Transverse colon (tissue), 4 donors: Measurements from ENCODE around the gene ADGRE1. TPM values are rescaled to one million over a fixed set of nuclear protein-coding genes. Genes with fewer than 3 reads are reported as not detected.
A peak's percentile ranks its signal among the peaks of the same experiment; 100 is the strongest.

Source experiments
- DNase-seq: peaks from one replicate; pipeline ENCODE4 v3.0.0-alpha.2; 2019
- H3K27ac ChIP-seq, 4 donors: fragments of 200-600 bp; sonication (generic); 2 replicates each; pipeline ENCODE4 v1.5.1; 2016 to 2018; ENCODE audit warnings: inconsistent platforms in 4 of 4
- H3K27me3 ChIP-seq: fragments of 200-600 bp; sonication (generic); 2 replicates; pipeline ENCODE4 v1.5.1; 2017; ENCODE audit warnings: inconsistent platforms
- H3K36me3 ChIP-seq, 4 donors: fragments of 200-600 bp; sonication (generic); 2 replicates each; pipeline ENCODE4 v1.5.1; 2017 to 2019; ENCODE audit warnings: inconsistent platforms in 4 of 4
- H3K4me1 ChIP-seq, 4 donors: fragments of 200-600 bp; sonication (generic); 2 replicates each; pipeline ENCODE4 v1.5.1; 2017 to 2020; ENCODE audit warnings: inconsistent platforms in 4 of 4
- H3K4me3 ChIP-seq, 4 donors: fragments of 200-600 bp; sonication (generic); 1 replicate in 1 of 4; 2 replicates in 3 of 4; pipeline versions ENCODE4 v1.5.1 to v1.6.1; 2017 to 2019; ENCODE audit warnings: inconsistent platforms in 4 of 4
- H3K9me3 ChIP-seq, 2 donors: fragments of 200-600 bp; sonication (generic); 2 replicates each; pipeline ENCODE4 v1.5.1; 2017 to 2019; ENCODE audit warnings: inconsistent platforms in 2 of 2
- CTCF ChIP-seq, 5 experiments: fragments of 200-600 bp in 3 of 5; fragments of 450-650 bp in 2 of 5; sonication (generic) in 3 of 5; IDR thresholded peaks; 1 replicate in 2 of 5; 2 replicates in 3 of 5; pipeline ENCODE4 v1.5.1; 2016 to 2017; ENCODE audit warnings: antibody characterized with exemption in 5 of 5, inconsistent platforms in 3 of 5, mild to moderate bottlenecking in 2 of 5, moderate library complexity in 1 of 5
- EP300 ChIP-seq: sonication (generic); formaldehyde crosslinking; IDR thresholded peaks from one replicate; pipeline ENCODE4 v1.6.1; 2017; ENCODE audit warnings: antibody characterized with exemption, low read depth
- POLR2A ChIP-seq: fragments of 450-650 bp; IDR thresholded peaks from one replicate; pipeline ENCODE4 v1.6.1; 2016; ENCODE audit warnings: antibody characterized with exemption, mild to moderate bottlenecking, moderate library complexity
- POLR2AphosphoS5 ChIP-seq, 3 donors: sonication (generic); formaldehyde crosslinking; IDR thresholded peaks; one replicate each; pipeline ENCODE4 v1.6.1; 2016; ENCODE audit warnings: antibody characterized with exemption in 3 of 3
- WGBS, 2 donors: methylation state at CpG; one replicate each; pipeline ENCODE4 v1.1.5; 2018; ENCODE audit warnings: low coverage in 1 of 2; 5-methylcytosine and 5-hydroxymethylcytosine counted together
- in situ Hi-C, 4 donors: fragments of 200-750 bp; cut with MboI; loops; one replicate each; pipeline versions ENCODE4 v1.15.0 to v1.15.1; 2017; ENCODE audit warnings: low sequenced_read_pairs in 3 of 4, low pct_ligation_motif_present in 1 of 4, low pct_unique_long_range_greater_than_20kb in 1 of 4
- intact Hi-C: fragments of 100-400 bp; cut with DNase I; formaldehyde crosslinking; loops from one replicate; pipeline ENCODE4 v1.15.1; 2023; ENCODE audit warnings: low total_unique reads
- total RNA-seq, 4 donors: library from RNA; depleted of rRNA; stranded (reverse); fragments of >200 nt; gene quantifications; one replicate each; pipeline ENCODE4 v1.1.0, GENCODE V29; 2016

ADGRE1 gene
- total RNA-seq, 4 donors from 2014 or later: 0.16 to 0.27 TPM; not detected in 2

DNA sequence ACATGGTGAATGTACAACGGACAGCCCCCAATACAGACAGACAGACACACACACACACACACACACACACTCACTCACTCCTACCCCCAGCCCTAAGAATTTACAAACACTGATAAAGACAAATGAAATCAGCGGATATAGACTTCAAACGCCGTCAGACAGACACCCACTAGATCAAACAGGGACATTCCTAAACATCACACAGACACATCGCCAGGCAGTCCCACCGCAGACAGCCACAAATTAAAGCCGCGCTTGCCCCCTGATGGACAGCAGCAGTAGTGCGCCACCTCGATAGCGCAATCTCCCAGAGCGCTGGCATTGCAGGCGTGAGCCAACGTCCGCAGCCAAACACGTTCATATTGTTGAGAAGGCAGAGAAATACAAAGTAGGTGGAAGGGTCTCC lies 24.7 kb upstream of the ADGRE1 start:
- H3K4me1 ChIP-seq: peaks cover 0 to 8% (median 6%) of the 10 kb centered on the region in 4 donors
- TF ChIP-seq CTCF (IDR thresholded peaks at IDR 0.05) (peak; percentile 79 to 92 (median 83)), POLR2AphosphoS5 (IDR thresholded peaks at IDR 0.05) (no peak)
- H3K9me3 ChIP-seq: no peaks in the 10 kb centered on the region
- WGBS, 2 donors: 7% methylated on average over 16 of the region's 16 CpGs; no CpG with 5 or more reads in 1 of the 2 donors
- H3K27me3 ChIP-seq: no peaks in the 10 kb centered on the region
- peak; percentile 87 for DNase-seq
- H3K27ac ChIP-seq: peak overlapping the region in 3 of 4 donors; percentile 39 to 51 (median 40)
- H3K4me3 ChIP-seq: peak overlapping the region in 2 of 4 donors; percentile 15 to 40
- H3K36me3 ChIP-seq: no peaks in the 10 kb centered on the region
- in situ Hi-C loops: loop anchor here (5.0 to 25.0 kb wide), 7 partner anchors 125 to 350 kb away; partner anchors contain the start of genes GPR108 (in 3 of the 4), TRIP10 (in 3 of the 4), TUBB4A (in 2 of the 4) and C3 (in 1 of the 4)
- intact Hi-C loops: loop anchor here (5.0 to 10.0 kb wide), 2 partner anchors 230 to 348 kb away; no protein-coding TSS in a partner anchor

DNA sequence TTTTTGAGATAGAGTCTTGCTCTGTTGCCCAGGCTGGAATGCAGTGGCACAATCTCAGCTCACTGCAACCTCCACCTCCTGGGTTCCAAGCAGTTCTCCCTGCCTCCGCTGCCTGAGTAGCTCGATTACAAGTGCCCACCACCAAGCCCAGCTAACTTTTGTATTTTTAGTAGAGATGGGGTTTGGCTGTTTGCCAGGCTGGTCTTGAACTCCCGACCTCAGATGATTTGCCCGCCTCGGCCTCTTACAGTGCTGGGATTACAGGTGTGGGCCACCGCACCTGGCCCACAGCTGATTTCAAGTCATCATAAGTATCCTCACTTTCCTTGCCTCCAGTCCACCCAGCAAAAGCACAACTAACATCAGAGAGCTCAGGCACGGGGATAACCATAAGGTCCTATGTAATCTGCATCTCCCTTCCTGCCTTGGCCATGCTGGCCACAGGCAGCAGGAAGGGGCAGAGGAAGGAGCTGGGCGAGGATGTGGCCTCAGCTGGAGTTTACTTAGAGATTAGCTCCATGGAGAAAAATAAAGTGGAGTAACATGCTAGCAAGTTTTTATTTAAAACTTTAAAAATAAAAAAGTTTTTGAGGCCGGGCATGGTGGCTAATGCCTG lies 22.9 kb upstream of the ADGRE1 start:
- Histone ChIP-seq H3K4me3 (no peak overlapping the region), H3K9me3 (no peaks in the 10 kb centered on the region), H3K36me3 (no peaks in the 10 kb centered on the region), H3K27ac (no peak overlapping the region), H3K27me3 (no peaks in the 10 kb centered on the region), H3K4me1 (peaks cover 0 to 15% (median 7%) of the 10 kb centered on the region in 4 donors)
- in situ Hi-C loops: loop anchor here (5.0 to 25.0 kb wide), 7 partner anchors 127 to 352 kb away; partner anchors contain the start of genes GPR108 (in 3 of the 4), TRIP10 (in 3 of the 4), TUBB4A (in 2 of the 4) and C3 (in 1 of the 4)
- DNase-seq: no peak
- intact Hi-C loops: loop anchor here (5.0 to 10.0 kb wide), 2 partner anchors 232 to 350 kb away; no protein-coding TSS in a partner anchor
- 61 to 80% methylated on average over 5 to 9 of the region's 9 CpGs for WGBS, 2 donors
- TF ChIP-seq EP300 (no peak), POLR2A (no peak), POLR2AphosphoS5 (IDR thresholded peaks at IDR 0.05) (no peak)

GRCh38 chr19:6865849-6866248 lies 21.5 kb upstream of the ADGRE1 start:
- H3K4me1 ChIP-seq: peaks cover 0 to 15% (median 7%) of the 10 kb centered on the region in 4 donors
- no peaks in the 10 kb centered on the region for H3K27me3 ChIP-seq
- WGBS, 2 donors: 59 to 76% methylated on average over 7 to 10 of the region's 10 CpGs
- in situ Hi-C loops: loop anchor here (10.0 to 25.0 kb wide), 6 partner anchors 129 to 354 kb away; partner anchors contain the start of genes GPR108 (in 2 of the 4), TRIP10 (in 2 of the 4), TUBB4A (in 2 of the 4) and C3 (in 1 of the 4)
- no peaks in the 10 kb centered on the region for H3K9me3 ChIP-seq
- H3K36me3 ChIP-seq: no peaks in the 10 kb centered on the region
- H3K27ac ChIP-seq: no peak overlapping the region
- TF ChIP-seq EP300 (no peak), POLR2AphosphoS5 (IDR thresholded peaks at IDR 0.05) (no peak), CTCF (IDR thresholded peaks at IDR 0.05) (no peak), POLR2A (no peak)
- H3K4me3 ChIP-seq: no peak overlapping the region
- intact Hi-C loops: loop anchor here (10.0 kb wide), 1 partner anchor 351 kb away; no protein-coding TSS in a partner anchor
- no peak for DNase-seq

DNA sequence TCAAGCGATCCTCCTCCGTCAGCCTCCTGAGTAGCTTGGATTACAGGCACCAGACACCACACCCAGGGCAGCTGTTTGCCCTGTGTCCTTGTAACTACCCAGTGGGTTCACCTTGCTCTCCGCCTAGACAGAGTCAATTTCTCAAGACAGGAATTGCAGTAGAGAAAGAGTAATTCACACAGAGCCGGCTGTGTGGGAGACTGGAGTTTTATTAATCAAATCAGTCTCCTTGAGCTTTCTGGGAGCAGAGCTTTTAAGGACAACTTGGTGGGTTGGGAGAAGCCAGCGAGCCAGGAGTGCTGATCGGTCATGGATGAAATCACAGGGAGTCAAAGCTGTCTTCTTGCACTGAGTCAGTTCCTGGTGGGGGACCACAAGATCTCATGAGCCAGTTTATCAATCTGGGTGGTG lies 20.6 kb upstream of the ADGRE1 start:
- H3K4me1 ChIP-seq: peaks cover 0 to 15% (median 7%) of the 10 kb centered on the region in 4 donors
- H3K9me3 ChIP-seq: no peaks in the 10 kb centered on the region
- H3K27ac ChIP-seq: no peak overlapping the region
- no peaks in the 10 kb centered on the region for H3K36me3 ChIP-seq
- intact Hi-C loops: loop anchor here (10.0 kb wide), 1 partner anchor 352 kb away; no protein-coding TSS in a partner anchor
- no peaks in the 10 kb centered on the region for H3K27me3 ChIP-seq
- 48% methylated on average over 6 of the region's 6 CpGs; no CpG with 5 or more reads in 1 of the 2 donors for WGBS, 2 donors
- in situ Hi-C loops: loop anchor here (10.0 to 25.0 kb wide), 6 partner anchors 129 to 354 kb away; partner anchors contain the start of genes GPR108 (in 2 of the 4), TRIP10 (in 2 of the 4), TUBB4A (in 2 of the 4) and C3 (in 1 of the 4)
- TF ChIP-seq POLR2AphosphoS5 (IDR thresholded peaks at IDR 0.05) (no peak), EP300 (no peak), POLR2A (no peak), CTCF (IDR thresholded peaks at IDR 0.05) (no peak)
- peak; percentile 47 for DNase-seq
- H3K4me3 ChIP-seq: no peak overlapping the region
